ENCODE measurements around the gene AMOTL2. TPM values are rescaled to one million over a fixed set of nuclear protein-coding genes. Genes with fewer than 3 reads are reported as not detected.

Gene AMOTL2
- total RNA-seq, 1 experiment from 2014 or later: 153 TPM

DNA sequence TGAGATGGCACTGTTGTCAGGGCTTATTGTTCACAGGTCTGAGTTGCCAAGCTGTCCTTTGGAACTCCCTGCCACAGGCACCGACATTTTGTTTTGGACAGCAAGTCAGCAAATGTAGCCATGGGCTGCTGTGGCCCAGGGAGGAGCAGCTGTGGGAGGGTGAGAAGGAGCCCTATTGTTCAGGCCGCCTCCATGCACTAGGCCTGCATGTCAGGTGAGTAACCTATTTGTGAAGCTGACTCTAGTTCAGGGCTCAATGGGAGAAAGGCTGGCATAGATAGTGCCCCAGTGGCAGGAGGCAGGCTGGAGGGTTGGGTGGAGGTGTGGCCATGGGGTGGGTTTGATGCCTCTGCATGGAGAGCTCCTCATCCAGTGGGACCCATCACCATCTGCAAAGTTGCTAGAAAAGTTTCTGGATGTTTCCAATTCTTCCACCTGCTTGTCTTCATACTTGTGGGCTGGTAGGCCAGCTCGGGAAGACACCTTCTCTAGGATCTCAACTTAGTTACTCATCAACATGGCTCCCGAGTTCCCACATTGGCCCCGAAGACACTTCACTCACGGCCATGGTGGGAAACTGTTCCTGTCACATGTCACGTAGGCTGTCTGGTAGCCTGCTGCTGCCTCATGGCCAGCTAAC, 19.5 kb downstream of the AMOTL2 start:
- Mint-ChIP-seq H3K27me3 (ENCODE audit: unreplicated experiment) (no peaks in the 10 kb centered on the region), H3K27ac (ENCODE audit: unreplicated experiment) (peak overlapping the region; percentile 90), H3K4me3 (ENCODE audit: low read depth, unreplicated experiment) (peak overlapping the region; percentile 24), H3K36me3 (ENCODE audit: insufficient read depth, unreplicated experiment) (peaks cover 93% of the 10 kb centered on the region), H3K9me3 (ENCODE audit: low read depth, unreplicated experiment) (no peaks in the 10 kb centered on the region), H3K4me1 (ENCODE audit: low read depth, unreplicated experiment) (peaks cover 100% of the 10 kb centered on the region)
- CTCF ChIA-PET: interaction anchor here (0.8 to 2.9 kb wide), 2 partner anchors 10 to 20 kb away, joined by 3 to 15 read pairs; partner anchors contain the start of gene AMOTL2
- TF ChIP-seq, protein P1, sequence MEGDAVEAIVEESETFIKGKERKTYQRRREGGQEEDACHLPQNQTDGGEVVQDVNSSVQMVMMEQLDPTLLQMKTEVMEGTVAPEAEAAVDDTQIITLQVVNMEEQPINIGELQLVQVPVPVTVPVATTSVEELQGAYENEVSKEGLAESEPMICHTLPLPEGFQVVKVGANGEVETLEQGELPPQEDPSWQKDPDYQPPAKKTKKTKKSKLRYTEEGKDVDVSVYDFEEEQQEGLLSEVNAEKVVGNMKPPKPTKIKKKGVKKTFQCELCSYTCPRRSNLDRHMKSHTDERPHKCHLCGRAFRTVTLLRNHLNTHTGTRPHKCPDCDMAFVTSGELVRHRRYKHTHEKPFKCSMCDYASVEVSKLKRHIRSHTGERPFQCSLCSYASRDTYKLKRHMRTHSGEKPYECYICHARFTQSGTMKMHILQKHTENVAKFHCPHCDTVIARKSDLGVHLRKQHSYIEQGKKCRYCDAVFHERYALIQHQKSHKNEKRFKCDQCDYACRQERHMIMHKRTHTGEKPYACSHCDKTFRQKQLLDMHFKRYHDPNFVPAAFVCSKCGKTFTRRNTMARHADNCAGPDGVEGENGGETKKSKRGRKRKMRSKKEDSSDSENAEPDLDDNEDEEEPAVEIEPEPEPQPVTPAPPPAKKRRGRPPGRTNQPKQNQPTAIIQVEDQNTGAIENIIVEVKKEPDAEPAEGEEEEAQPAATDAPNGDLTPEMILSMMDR (IDR thresholded peaks at IDR 0.05; ENCODE audit: unreplicated experiment): no peak
- no TSS peak for BruUV-seq (replicated peaks)
- no peak for DNase-seq
- intact Hi-C loops (cut with micrococcal nuclease; ENCODE audit: unreplicated experiment): loop anchor here (5.0 kb wide), 1 partner anchor 118 kb away; no protein-coding TSS in a partner anchor

DNA sequence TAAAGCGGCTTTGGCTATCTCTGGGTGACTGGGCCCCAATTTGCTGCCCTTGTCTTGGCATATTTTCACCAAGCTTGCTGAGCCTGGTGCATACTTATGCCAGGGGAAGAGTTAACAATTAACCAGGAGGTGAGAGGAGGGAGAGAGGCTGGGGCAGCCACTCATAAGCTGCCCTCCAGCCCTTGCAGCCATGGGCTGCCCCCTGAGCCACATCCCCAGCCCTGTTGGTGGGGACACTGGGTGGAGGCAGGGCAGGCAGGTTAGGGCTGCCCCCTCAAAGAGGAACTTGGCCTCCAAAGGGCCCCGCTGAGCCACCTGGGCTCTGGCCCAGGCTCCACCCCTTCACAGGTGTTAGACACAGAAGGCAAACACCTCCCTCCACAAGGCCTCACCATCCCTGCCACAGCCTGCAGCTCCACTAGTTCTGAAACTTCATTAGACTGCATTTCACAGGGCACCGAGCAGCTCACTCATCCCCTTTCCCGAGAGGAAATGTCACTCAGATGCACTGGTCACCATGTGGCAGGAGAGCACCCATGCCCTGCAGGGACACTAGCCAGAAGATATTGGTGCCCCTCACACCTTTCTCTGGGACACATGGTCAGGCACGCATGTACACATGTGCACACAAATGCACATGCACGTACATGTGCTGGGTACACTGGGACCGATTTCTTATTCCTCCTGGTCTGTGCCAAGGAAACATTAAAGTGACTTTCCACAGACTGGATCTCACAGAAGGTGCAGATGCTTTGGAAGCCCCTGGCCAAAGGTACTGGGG, 20.2 kb downstream of the AMOTL2 start:
- no TSS peak for BruUV-seq (replicated peaks)
- Mint-ChIP-seq H3K9me3 (ENCODE audit: low read depth, unreplicated experiment) (no peaks in the 10 kb centered on the region), H3K4me1 (ENCODE audit: low read depth, unreplicated experiment) (peaks cover 100% of the 10 kb centered on the region), H3K27me3 (ENCODE audit: unreplicated experiment) (no peaks in the 10 kb centered on the region), H3K36me3 (ENCODE audit: insufficient read depth, unreplicated experiment) (peaks cover 88% of the 10 kb centered on the region), H3K27ac (ENCODE audit: unreplicated experiment) (peak overlapping the region; percentile 90), H3K4me3 (ENCODE audit: low read depth, unreplicated experiment) (peak overlapping the region; percentile 24)
- TF ChIP-seq, protein P1 (IDR thresholded peaks at IDR 0.05; ENCODE audit: unreplicated experiment): no peak
- peak; percentile 83 for DNase-seq
- CTCF ChIA-PET: interaction anchor here (0.7 to 2.9 kb wide), 6 partner anchors 10 to 41 kb away, joined by 3 to 15 read pairs (median 3); partner anchors contain the start of gene AMOTL2
- intact Hi-C loops (cut with micrococcal nuclease; ENCODE audit: unreplicated experiment): loop anchor here (1.0 kb wide), 1 partner anchor 20 kb away; the partner anchor contains the start of gene AMOTL2

DNA sequence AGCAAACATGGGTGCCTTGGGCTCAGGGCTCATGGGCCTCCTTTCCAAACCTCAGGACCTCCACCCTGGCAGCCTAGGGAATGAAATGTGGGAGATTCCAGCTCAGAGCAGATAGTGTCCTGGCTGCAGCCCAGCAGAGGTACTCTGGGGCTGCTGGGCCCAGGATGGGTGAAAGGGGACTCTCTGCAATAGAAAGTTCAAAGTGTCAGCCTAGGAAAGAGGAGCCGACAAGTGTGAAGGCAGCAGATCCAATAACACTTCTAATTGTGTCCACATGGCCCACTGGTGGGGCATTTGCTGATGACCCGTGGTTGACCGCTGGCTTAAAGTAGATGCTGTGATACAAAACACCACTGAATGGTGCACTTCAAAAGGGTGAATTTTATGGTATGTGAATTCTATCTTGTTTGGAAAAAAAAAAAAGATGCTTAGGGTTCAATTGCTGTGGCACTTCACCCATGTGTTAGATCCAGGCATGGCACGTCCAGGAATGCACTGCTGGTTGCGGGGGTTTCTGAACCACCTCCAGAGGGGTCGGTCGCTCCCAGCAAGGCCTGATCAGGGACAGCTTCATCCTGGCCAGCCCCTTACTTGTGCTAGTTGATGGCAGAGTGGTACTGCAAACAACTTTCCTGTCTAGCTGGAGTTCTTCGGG, 20.9 kb downstream of the AMOTL2 start:
- intact Hi-C loops (cut with micrococcal nuclease; ENCODE audit: unreplicated experiment): loop anchor here (1.0 kb wide), 1 partner anchor 21 kb away; the partner anchor contains the start of gene AMOTL2
- DNase-seq: no peak
- peaks cover 88% of the 10 kb centered on the region for H3K36me3 Mint-ChIP-seq (ENCODE audit: insufficient read depth, unreplicated experiment)
- CTCF ChIA-PET: interaction anchor here (0.7 to 2.9 kb wide), 8 partner anchors 11 to 40 kb away, joined by 3 to 15 read pairs (median 3); partner anchors contain the start of gene AMOTL2
- no peaks in the 10 kb centered on the region for H3K27me3 Mint-ChIP-seq (ENCODE audit: unreplicated experiment)
- BruUV-seq (replicated peaks): no TSS peak
- H3K9me3 Mint-ChIP-seq (ENCODE audit: low read depth, unreplicated experiment): no peaks in the 10 kb centered on the region
- peaks cover 100% of the 10 kb centered on the region for H3K4me1 Mint-ChIP-seq (ENCODE audit: low read depth, unreplicated experiment)
- H3K27ac Mint-ChIP-seq (ENCODE audit: unreplicated experiment): peak overlapping the region; percentile 90
- TF ChIP-seq, protein P1 (IDR thresholded peaks at IDR 0.05; ENCODE audit: unreplicated experiment): no peak
- peak overlapping the region; percentile 24 for H3K4me3 Mint-ChIP-seq (ENCODE audit: low read depth, unreplicated experiment)

DNA sequence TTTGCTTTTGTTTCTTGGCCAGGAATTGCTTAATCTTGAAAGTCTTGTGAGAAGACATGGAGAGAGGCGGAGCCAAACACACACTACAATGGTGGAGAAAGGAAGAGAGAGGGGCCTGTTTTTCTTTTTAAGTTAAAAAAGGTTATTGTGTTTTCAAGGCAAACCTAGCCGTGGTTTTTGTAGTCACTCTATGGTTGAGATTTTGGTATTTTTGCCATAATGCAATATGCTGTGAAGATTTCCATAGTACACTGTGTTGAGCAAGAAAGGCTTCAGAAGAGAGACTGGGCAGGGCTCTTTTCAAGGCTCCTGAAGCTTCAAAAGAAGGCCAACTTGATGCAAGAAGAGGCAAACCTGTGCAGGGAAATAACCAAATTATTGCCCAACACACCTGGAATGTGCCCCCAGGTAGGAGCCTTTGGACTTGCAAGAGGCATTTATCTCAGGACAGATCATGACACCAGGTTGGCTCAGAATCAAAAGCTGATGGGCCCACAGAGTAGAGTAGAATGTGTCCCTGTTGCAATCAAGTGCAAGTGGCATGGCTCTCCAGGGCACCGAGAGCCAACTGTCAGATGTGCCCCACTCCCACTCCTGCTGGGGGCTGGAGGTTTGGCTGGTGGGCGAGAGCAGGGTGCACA, 22.1 kb downstream of the AMOTL2 start:
- Mint-ChIP-seq H3K4me3 (ENCODE audit: low read depth, unreplicated experiment) (no peak overlapping the region), H3K27ac (ENCODE audit: unreplicated experiment) (peak overlapping the region; percentile 90), H3K27me3 (ENCODE audit: unreplicated experiment) (no peaks in the 10 kb centered on the region), H3K4me1 (ENCODE audit: low read depth, unreplicated experiment) (peaks cover 96% of the 10 kb centered on the region), H3K9me3 (ENCODE audit: low read depth, unreplicated experiment) (no peaks in the 10 kb centered on the region), H3K36me3 (ENCODE audit: insufficient read depth, unreplicated experiment) (peaks cover 78% of the 10 kb centered on the region)
- DNase-seq: peak; percentile 66
- TF ChIP-seq, protein P1 (IDR thresholded peaks at IDR 0.05; ENCODE audit: unreplicated experiment): no peak
- CTCF ChIA-PET: interaction anchor here (0.6 to 2.3 kb wide), 8 partner anchors 11 to 74 kb away, joined by 3 to 7 read pairs (median 4); partner anchors contain the start of gene AMOTL2
- intact Hi-C loops (cut with micrococcal nuclease; ENCODE audit: unreplicated experiment): no loop called here
- BruUV-seq (replicated peaks): no TSS peak

Data from Calu3 (cell line).